ACHN (cell line): ENCODE data around the gene PRPF4.

ENCODE experiments used
- DNase-seq: peaks from one replicate; pipeline ENCODE4 v3.0.0-alpha.2; 2015
- in situ Hi-C: cut with HindIII; loops from 2 replicates; pipeline ENCODE4 v1.10.0; 2017; ENCODE audit warnings: low sequenced_read_pairs, low pct_ligation_motif_present, low pct_unique_long_range_greater_than_20kb

Gene PRPF4

GRCh38 chr9:113341712-113342410, 66.4 kb downstream of the PRPF4 start:
- no peak for DNase-seq
- in situ Hi-C loops, result no loop called here
